CD4-positive, alpha-beta T cell treated with Interleukin-12 subunit alpha and Interleukin-12 subunit beta, for 1 hour (primary cell): Measurements from ENCODE around the gene STXBP5L.
"Not testable (repeated sequence)": the region's sequence is repeated elsewhere in the genome, so short reads cannot be mapped to it uniquely, and the experiment has no call there.

Source experiments
- DNase-seq: peaks from one replicate; pipeline ENCODE4 v3.0.0-alpha.2; 2020

STXBP5L gene

DNA sequence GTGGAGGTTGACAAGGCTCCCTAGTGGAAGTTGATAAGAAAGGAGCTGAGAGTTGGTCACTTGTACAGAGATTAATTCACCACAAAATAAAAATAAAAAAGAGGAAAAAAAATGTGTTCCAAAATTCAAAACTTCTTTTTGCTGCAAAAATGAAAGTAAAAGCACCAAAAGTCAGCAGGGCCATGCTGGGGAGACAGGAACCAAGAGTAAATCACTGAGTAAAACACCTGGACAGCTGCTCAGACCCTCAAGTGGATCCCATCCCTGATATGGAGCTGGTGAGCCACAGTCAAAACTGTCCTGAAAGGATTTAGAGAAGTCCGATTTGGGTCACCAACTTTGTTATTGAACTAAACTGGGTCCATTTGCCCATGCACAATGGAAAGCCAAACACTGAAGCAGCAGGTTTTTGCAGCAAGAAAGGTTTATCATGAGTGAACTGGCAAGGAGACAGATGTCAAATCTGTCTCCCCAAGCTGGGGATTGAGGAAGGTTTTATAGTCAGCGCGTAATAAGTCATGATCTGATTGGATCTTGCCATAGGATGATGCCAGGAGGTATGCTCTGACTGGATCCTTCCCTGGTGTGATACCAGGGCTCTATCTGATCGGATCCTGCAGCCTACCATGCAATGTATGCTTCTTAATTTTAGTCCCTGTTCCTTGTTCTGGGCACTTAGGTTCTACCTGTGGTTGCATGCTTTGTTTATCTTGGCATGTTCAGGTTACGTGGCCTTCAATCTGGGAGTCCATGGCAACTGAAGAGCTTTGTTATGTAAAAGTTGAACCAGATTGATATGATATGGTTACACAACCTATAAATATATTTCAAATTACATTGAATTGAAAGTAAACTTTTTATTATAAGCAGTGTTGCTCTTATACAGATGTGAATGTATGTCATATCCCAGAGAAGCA, 324.6 kb downstream of the STXBP5L start:
- DNase-seq = no peak

DNA sequence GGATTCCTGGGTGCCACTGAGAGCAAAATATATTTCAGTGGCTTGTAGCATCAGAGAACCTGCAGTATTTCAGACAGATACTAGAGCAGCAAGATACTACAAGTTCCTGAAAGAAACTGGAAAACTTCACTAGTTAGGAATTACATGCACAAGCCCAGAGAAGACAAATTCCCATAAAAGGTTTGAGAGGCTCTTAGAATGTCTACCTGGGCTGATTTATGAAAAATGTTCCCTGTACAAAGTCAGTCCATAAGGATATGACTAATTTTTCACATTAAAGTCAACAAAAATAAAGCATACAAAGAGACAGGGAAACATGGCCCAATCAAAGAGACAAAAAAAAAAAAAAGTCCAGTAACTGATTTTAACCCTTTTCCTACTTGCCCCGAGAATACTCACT, 335.2 kb downstream of the STXBP5L start:
- no peak for DNase-seq

DNA sequence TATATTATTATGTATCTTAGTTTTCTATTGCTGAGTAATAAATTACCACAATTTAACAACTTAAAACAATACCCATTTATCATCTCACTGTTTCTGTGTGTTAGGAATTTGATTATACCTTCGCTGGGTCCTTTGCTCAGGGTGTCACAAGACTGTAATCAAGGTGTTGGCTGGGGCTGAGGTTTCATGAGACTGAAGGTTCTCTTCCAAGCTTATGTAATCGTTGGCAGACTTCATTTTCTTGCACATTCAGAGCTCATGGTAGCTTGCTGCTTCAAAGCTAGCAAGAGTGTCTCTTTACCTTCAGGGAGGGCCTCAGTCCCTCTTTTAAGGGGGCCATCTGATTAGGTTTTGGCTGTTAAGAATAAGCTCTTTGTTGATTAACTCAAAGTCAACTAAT, 344.7 kb downstream of the STXBP5L start:
- DNase-seq = no peak

DNA sequence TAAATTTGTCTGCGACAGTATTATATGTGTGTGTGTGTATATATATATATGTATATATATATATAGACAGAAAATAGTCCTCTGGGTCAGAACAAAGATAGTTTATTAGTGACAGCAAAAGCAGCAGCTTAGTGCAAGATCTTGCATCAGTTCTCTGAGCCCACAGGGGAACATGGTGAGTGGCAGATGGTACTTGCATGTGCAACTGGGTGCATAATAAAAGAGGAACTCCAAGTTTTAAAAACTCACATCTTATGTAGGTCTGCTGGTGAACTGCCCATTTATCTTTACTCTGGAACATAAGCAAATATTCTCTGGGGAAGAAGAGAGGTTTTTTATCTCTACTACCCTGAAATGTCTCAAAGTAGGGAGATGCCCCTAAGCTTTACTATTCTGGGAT, 361.4 kb downstream of the STXBP5L start:
- no peak for DNase-seq

- no peak for DNase-seq
These were observed 366.4 kb downstream of the STXBP5L start for GRCh38 chr3:121274411-121274810.

DNA sequence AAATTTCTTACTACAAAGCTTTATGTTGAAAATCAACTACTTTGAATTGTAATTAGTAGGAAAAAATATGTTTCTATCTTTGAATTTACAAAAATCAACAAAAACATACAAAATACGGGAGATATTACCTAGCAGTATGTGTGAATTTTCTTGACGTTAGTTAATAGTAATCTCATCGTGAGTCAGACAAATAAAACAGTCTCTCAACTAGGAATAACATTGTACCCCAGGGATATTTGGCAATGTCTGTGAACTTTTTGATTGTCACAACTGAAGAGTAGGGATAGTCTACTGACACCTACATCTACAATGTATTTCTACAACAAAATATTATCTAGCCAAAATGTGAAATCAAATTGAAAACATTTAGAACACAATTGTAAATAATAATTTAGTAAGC, 387.4 kb downstream of the STXBP5L start:
- no peak for DNase-seq

- DNase-seq = no peak
These were observed 388.0 kb downstream of the STXBP5L start for GRCh38 chr3:121295979-121296378.

DNA sequence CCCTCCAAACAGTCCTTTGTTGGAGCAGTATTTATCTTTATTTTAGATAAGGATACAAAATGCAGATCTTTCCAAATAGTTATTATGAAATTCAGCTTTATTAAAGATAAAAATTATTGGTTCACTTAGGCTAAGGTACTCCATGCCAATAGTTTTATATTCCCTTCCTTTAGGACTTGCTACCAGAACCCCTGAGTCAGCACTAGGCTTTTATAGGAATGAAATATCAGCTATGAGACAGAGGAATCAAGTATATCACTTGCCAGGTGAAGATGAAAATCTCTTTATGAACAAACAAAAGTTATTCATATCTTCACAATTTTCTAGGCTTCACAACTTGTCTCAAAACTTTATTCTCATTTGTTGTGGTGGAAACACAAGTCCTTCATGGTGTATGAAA, 416.3 kb downstream of the STXBP5L start:
- DNase-seq = no peak

- DNase-seq = no peak
These were observed 422.1 kb downstream of the STXBP5L start for GRCh38 chr3:121330118-121330517.

- no peak for DNase-seq
These were observed 422.6 kb downstream of the STXBP5L start for GRCh38 chr3:121330634-121331033.

DNA sequence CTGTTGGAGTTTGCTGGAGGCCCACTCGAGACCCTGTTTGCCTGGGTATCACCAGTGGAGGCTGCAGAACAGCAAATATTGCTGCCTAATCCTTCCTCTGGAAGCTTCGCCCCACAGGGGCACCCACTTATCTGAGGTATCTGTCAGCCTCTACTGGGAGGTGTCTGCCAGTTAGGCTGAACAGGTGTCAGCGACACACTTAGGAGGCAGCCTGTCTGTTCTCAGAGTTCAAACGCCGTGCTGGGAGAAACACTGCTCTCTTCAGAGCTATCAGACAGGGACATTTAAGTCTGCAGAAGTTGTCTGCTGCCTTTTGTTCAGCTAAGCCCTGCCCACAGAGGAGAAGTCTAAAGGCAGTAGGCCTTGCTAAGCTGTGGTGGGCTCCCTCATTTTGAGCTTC, 448.0 kb downstream of the STXBP5L start:
- DNase-seq = not testable (repeated sequence)

GRCh38 chr3:121362035-121362734, 454.2 kb downstream of the STXBP5L start:
- DNase-seq = no peak

DNA sequence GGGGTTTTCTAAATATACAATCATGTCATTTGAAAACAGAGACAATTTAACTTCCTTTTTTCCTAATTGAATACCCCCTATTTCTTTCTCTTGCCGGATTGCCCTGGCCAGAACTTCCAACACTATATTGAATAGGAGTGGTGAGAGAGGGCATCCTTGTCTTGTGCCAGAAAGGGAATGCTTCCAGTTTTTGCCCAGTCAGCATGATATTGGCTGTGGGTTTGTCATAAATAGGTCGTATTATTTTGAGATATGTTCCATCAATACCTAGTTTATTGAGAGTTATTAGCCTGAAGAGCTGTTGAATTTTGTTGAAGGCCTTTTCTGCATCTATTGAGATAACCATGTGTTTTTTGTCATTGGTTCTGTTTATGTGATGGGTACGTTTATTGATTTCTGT, 480.3 kb downstream of the STXBP5L start:
- not testable (repeated sequence) for DNase-seq

- DNase-seq = not testable (repeated sequence)
These were observed 488.0 kb downstream of the STXBP5L start for GRCh38 chr3:121395967-121396366.

- not testable (repeated sequence) for DNase-seq
These were observed 490.0 kb downstream of the STXBP5L start for GRCh38 chr3:121398051-121398450.

DNA sequence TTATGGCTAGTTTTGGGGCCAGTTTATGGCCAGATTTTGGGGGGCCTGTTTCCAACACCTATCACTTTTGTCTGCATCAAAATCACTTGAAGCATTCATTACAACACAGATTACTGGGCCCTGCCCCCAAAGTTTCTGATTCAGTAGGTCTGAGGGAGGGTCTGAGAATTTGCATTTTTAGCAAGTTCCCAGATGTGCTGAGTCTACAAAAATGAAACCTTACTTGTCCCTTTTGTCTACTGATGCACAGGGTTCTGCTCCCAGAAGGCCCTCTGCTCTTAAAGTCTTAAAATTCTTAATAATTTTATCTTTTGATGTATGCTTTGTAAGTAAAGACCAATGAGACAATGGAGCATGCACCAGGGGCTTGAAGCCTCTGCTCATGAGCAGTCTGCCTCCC, 491.8 kb downstream of the STXBP5L start:
- DNase-seq = no peak

- DNase-seq = no peak
These were observed 497.6 kb downstream of the STXBP5L start for GRCh38 chr3:121405631-121406030.

DNA sequence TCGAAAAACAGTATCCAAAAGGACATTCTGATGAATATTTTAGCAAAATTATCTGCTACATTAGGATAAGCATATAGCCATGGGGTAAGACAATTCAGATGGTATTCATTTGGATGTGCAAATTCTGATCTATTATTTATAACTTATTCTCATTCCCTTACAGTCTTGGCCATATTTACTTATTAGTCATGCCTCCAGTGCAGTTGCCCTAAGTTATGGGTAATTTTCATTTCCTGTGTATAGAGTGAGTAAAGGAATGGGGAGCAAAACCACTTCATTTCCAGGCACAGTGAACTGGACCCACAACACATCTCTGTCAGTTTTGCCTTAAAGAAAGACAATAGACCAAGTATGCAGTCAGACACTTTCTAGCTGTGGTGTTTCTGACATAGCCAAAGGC, 503.5 kb downstream of the STXBP5L start:
- DNase-seq = no peak

DNA sequence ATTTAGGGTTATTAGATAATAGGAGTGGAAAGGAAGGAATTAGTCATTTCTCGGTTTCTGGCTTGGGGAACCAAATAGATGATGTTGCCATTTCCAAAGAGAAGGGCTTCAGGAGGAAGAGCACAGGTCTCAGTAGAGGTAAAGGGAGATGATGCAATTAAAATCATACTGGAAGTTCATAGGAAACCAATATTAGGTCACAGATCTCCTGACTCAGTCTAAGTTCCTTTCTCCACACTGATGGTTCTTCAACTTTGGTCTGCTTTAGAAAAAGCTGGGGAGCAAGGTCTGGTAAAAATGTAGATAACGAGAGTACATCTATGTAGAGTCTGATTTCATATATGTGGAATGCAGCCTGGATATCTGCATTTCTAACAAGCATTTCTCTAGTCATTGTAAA, 506.9 kb downstream of the STXBP5L start:
- DNase-seq = no peak

DNA sequence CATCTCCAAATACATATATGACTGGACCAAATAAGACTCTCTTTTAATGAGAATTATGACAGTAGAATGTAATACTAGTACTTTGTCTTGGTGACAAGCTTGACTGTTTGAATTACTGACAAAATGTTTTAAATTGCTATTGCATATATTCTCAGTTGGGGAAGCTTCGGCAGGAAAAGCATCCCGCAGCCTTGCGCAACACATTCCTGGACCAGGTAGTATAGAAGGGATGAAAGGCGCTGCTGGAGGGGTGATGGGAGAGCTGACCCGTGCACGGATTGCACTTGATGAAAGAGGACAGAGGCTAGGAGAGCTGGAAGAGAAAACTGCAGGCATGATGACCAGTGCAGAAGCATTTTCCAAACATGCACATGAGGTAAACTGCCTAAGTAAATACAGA, 510.2 kb downstream of the STXBP5L start:
- DNase-seq = no peak

- DNase-seq = no peak
These were observed 516.5 kb downstream of the STXBP5L start for GRCh38 chr3:121424549-121424948.

DNA sequence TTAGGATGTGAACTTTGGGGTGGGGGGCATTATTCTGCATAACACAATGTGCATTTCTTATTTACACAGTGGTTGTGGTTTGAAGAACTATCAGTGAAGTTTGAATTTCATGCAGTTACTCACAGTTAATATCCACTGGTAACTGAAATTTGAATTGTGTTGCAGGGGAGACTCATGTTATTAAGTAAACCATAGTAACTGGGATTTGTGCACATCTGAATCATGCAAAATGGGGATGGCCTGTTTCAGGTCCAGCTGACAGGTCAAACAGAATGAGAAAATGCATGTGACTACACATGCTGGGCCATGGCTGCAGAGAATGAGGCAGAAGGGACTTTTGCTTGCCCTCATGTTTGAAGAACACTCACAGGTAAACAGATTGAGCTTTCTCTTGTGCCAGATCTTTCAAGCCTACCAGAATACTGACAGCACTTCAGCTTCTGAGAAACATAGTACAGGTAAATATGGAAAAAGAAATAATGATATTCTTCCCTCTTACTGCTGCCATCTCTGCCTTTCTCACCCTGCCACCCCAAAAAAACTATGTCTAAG, 522.7 kb downstream of the STXBP5L start:
- DNase-seq = no peak

GRCh38 chr3:121431726-121432517, 523.9 kb downstream of the STXBP5L start:
- DNase-seq = peak; percentile 78
